Liver (tissue), 9 donors: Measurements from ENCODE around the gene ITGBL1. TPM values are rescaled to one million over a fixed set of nuclear protein-coding genes. Genes with fewer than 3 reads are reported as not detected.

Experiments
- DNase-seq: peaks from one replicate; pipeline ENCODE4 v3.0.0-alpha.2; 2017; ENCODE audit warnings: low spot score
- H3K27ac ChIP-seq, 2 donors: one replicate each; pipeline ENCODE4 v1.7.0; 2013; ENCODE audit warnings: inconsistent platforms in 2 of 2, low read length in 2 of 2, control low read depth in 1 of 2, low read depth in 1 of 2, mild to moderate bottlenecking in 1 of 2
- H3K27me3 ChIP-seq, 4 donors: one replicate each; pipeline versions ENCODE4 v1.6.1 to v1.7.0; 2013; ENCODE audit warnings: low read length in 3 of 4, inconsistent platforms in 1 of 4, mild to moderate bottlenecking in 1 of 4, moderate library complexity in 1 of 4; ENCODE audit not compliant: control insufficient read depth in 4 of 4, insufficient read depth in 4 of 4
- H3K36me3 ChIP-seq, 4 donors: one replicate each; pipeline versions ENCODE4 v1.6.1 to v1.7.0; 2013; ENCODE audit warnings: low read length in 3 of 4, mild to moderate bottlenecking in 3 of 4, low read depth in 1 of 4, moderate library complexity in 1 of 4; ENCODE audit not compliant: control insufficient read depth in 4 of 4, insufficient read depth in 3 of 4
- H3K4me1 ChIP-seq, 4 donors: one replicate each; pipeline versions ENCODE4 v1.6.1 to v1.7.0; 2013; ENCODE audit warnings: low read length in 3 of 4, mild to moderate bottlenecking in 3 of 4, moderate library complexity in 1 of 4; ENCODE audit not compliant: control insufficient read depth in 4 of 4, insufficient read depth in 4 of 4
- H3K4me3 ChIP-seq, 3 donors: one replicate each; pipeline versions ENCODE4 v1.6.1 to v1.7.0; 2013; ENCODE audit warnings: low read length in 3 of 3, control low read depth in 1 of 3, low read depth in 1 of 3, mild to moderate bottlenecking in 1 of 3
- H3K9ac ChIP-seq, 2 donors: one replicate each; pipeline ENCODE4 v1.7.0; 2013; ENCODE audit warnings: low read length in 2 of 2, mild to moderate bottlenecking in 2 of 2, moderate library complexity in 2 of 2, control low read depth in 1 of 2, low read depth in 1 of 2
- H3K9me3 ChIP-seq, 4 donors: one replicate each; pipeline versions ENCODE4 v1.6.1 to v1.7.0; 2013; ENCODE audit warnings: low read length in 3 of 4; ENCODE audit not compliant: control insufficient read depth in 4 of 4
- ATF3 ChIP-seq: IDR thresholded peaks from 2 replicates; pipeline ENCODE4 v1.6.1; 2016; ENCODE audit warnings: antibody characterized with exemption
- CTCF ChIP-seq: fragments of 150-350 bp; IDR thresholded peaks from 2 replicates; pipeline ENCODE4 v1.5.1; 2017; ENCODE audit warnings: improper control_type of control experiment, low read depth, low read length; ENCODE audit not compliant: missing input control
- EGR1 ChIP-seq, 2 donors: IDR thresholded peaks; 2 replicates each; pipeline ENCODE4 v1.6.1; 2016 to 2018; ENCODE audit warnings: antibody characterized with exemption in 2 of 2, low read depth in 2 of 2
- FOXA1 ChIP-seq: IDR thresholded peaks from 2 replicates; pipeline ENCODE4 v1.6.1; 2016; ENCODE audit warnings: antibody characterized with exemption
- FOXA2 ChIP-seq: IDR thresholded peaks from 2 replicates; pipeline ENCODE4 v1.6.1; 2016; ENCODE audit warnings: antibody characterized with exemption
- GABPA ChIP-seq, 2 donors: IDR thresholded peaks in 1 of 2; conservative IDR thresholded peaks in 1 of 2; 2 replicates each; pipeline ENCODE4 v1.6.1; 2016; ENCODE audit warnings: antibody characterized with exemption in 2 of 2, mild to moderate bottlenecking in 1 of 2, moderate library complexity in 1 of 2
- HNF4A ChIP-seq, 2 donors: conservative IDR thresholded peaks; 2 replicates each; pipeline ENCODE4 v1.6.1; 2016; ENCODE audit warnings: antibody characterized with exemption in 2 of 2, mild to moderate bottlenecking in 2 of 2
- HNF4G ChIP-seq: IDR thresholded peaks from 2 replicates; pipeline ENCODE4 v1.6.1; 2016; ENCODE audit warnings: antibody characterized with exemption
- JUND ChIP-seq, 2 donors: IDR thresholded peaks; 2 replicates each; pipeline ENCODE4 v1.6.1; 2016; ENCODE audit warnings: antibody characterized with exemption in 2 of 2
- MAX ChIP-seq: IDR thresholded peaks from 2 replicates; pipeline ENCODE4 v1.6.1; 2016; ENCODE audit warnings: antibody characterized with exemption
- NR2F2 ChIP-seq: IDR thresholded peaks from 2 replicates; pipeline ENCODE4 v1.6.1; 2016; ENCODE audit warnings: antibody characterized with exemption
- RAD21 ChIP-seq, 2 donors: IDR thresholded peaks; 2 replicates each; pipeline ENCODE4 v1.6.1; 2016; ENCODE audit warnings: antibody characterized with exemption in 2 of 2, mild to moderate bottlenecking in 2 of 2
- REST ChIP-seq: IDR thresholded peaks from 2 replicates; pipeline ENCODE4 v1.6.1; 2016; ENCODE audit warnings: antibody characterized with exemption, mild to moderate bottlenecking
- RXRA ChIP-seq, 2 donors: IDR thresholded peaks; 2 replicates each; pipeline ENCODE4 v1.6.1; 2017 to 2018; ENCODE audit warnings: antibody characterized with exemption in 2 of 2, mild to moderate bottlenecking in 1 of 2
- SP1 ChIP-seq: IDR thresholded peaks from 2 replicates; pipeline ENCODE4 v1.6.1; 2018; ENCODE audit warnings: antibody characterized with exemption, mild to moderate bottlenecking
- TAF1 ChIP-seq: conservative IDR thresholded peaks from 2 replicates; pipeline ENCODE4 v1.6.1; 2016; ENCODE audit warnings: antibody characterized with exemption, mild to moderate bottlenecking
- YY1 ChIP-seq: IDR thresholded peaks from 2 replicates; pipeline ENCODE4 v1.6.1; 2016; ENCODE audit warnings: antibody characterized with exemption, mild to moderate bottlenecking
- ZBTB33 ChIP-seq: IDR thresholded peaks from 2 replicates; pipeline ENCODE4 v1.6.1; 2016; ENCODE audit warnings: antibody characterized with exemption
- WGBS: extraction: QIAGEN DNeasy Blood & Tissue Kit; methylation state at CpG from one replicate; pipeline ENCODE4 v1.1.7; 2013; 5-methylcytosine and 5-hydroxymethylcytosine counted together
- polyA plus RNA-seq, 2 donors: library from polyadenylated mRNA; stranded (reverse) in 1 of 2; unstranded in 1 of 2; fragments of 200-250 nt in 1 of 2; fragments of >200 nt in 1 of 2; fragmentation: Nextera tagmentation in 1 of 2; extraction: Ambion mirVana in 1 of 2; gene quantifications; one replicate each; pipeline versions ENCODE4 v1.2.1 to v1.2.3, GENCODE V29; 2013 to 2015
- total RNA-seq, 2 donors: library from RNA; depleted of rRNA; stranded (reverse); fragments of >200 nt; gene quantifications; one replicate each; pipeline ENCODE4 v1.2.3, GENCODE V29; 2014
- donor health status: healthy.
- donor health status: healthy.
- donor health status: healthy.
- donor health status: healthy.
- donor health status: healthy.

Gene ITGBL1
- total and polyA plus RNA-seq, 4 donors, result 0.28 to 2.2 (median 1.2) TPM

GRCh38 chr13:101512650-101513049 lies 60.2 kb downstream of the ITGBL1 start (continued):
- TF ChIP-seq MAX, result no peak
- no peak for TF ChIP-seq YY1
- TF ChIP-seq HNF4A (conservative IDR thresholded peaks at IDR 0.05), result no peak
- no peak for TF ChIP-seq NR2F2
- TF ChIP-seq EGR1 (IDR thresholded peaks at IDR 0.05; ENCODE audit: low read depth in 2 of 2), result no peak
- TF ChIP-seq RAD21 (IDR thresholded peaks at IDR 0.05), result no peak
- TF ChIP-seq RXRA (IDR thresholded peaks at IDR 0.05), result no peak

GRCh38 chr13:101514100-101514499 lies 61.6 kb downstream of the ITGBL1 start:
- H3K4me3 ChIP-seq, result no peak overlapping the region
- H3K27me3 ChIP-seq, result no peaks in the 10 kb centered on the region
- DNase-seq, result no peak
- no peaks in the 10 kb centered on the region for H3K36me3 ChIP-seq
- no peaks in the 10 kb centered on the region for H3K9me3 ChIP-seq
- no peaks in the 10 kb centered on the region for H3K4me1 ChIP-seq
- H3K9ac ChIP-seq, result no peak overlapping the region
- TF ChIP-seq EGR1 (IDR thresholded peaks at IDR 0.05; ENCODE audit: low read depth in 2 of 2), result no peak
- TF ChIP-seq RAD21 (IDR thresholded peaks at IDR 0.05), result no peak
- no peak for TF ChIP-seq REST
- TF ChIP-seq ATF3, result no peak
- TF ChIP-seq SP1, result no peak
- no peak for TF ChIP-seq FOXA2
- TF ChIP-seq FOXA1, result no peak
- TF ChIP-seq NR2F2, result no peak
- no peak for TF ChIP-seq GABPA (IDR thresholded peaks at IDR 0.05 in 1 of 2, conservative IDR thresholded peaks at IDR 0.05 in 1 of 2)
- TF ChIP-seq RXRA (IDR thresholded peaks at IDR 0.05), result no peak
- TF ChIP-seq YY1, result no peak
- TF ChIP-seq ZBTB33, result no peak
- TF ChIP-seq CTCF, result no peak
- no peak for TF ChIP-seq MAX
- no peak for TF ChIP-seq JUND (IDR thresholded peaks at IDR 0.05)
- TF ChIP-seq HNF4A (conservative IDR thresholded peaks at IDR 0.05), result no peak
- no peak for TF ChIP-seq TAF1
- TF ChIP-seq HNF4G, result no peak
- WGBS, result 63% methylated on average over 1 of the region's 1 CpG
- H3K27ac ChIP-seq, result no peak overlapping the region
